RPMI7951 (cell line): Measurements from ENCODE around the gene MSLN. TPM values are rescaled to one million over a fixed set of nuclear protein-coding genes. Genes with fewer than 3 reads are reported as not detected.
A peak's percentile ranks its signal among the peaks of the same experiment; 100 is the strongest.
"Not testable (repeated sequence)": the region's sequence is repeated elsewhere in the genome, so short reads cannot be mapped to it uniquely, and the experiment has no call there.

Source experiments
- DNase-seq: peaks from one replicate; pipeline ENCODE4 v3.0.0-alpha.2; 2012; ENCODE audit warnings: low read depth
- total RNA-seq: library from RNA; depleted of rRNA; stranded (reverse); fragments of >200 nt; shearing (Covaris generic); gene quantifications from 2 replicates; pipeline ENCODE4 v1.2.3, GENCODE V29; 2014

The MSLN gene
- total RNA-seq, 1 experiment from 2014 or later: not detected

DNA sequence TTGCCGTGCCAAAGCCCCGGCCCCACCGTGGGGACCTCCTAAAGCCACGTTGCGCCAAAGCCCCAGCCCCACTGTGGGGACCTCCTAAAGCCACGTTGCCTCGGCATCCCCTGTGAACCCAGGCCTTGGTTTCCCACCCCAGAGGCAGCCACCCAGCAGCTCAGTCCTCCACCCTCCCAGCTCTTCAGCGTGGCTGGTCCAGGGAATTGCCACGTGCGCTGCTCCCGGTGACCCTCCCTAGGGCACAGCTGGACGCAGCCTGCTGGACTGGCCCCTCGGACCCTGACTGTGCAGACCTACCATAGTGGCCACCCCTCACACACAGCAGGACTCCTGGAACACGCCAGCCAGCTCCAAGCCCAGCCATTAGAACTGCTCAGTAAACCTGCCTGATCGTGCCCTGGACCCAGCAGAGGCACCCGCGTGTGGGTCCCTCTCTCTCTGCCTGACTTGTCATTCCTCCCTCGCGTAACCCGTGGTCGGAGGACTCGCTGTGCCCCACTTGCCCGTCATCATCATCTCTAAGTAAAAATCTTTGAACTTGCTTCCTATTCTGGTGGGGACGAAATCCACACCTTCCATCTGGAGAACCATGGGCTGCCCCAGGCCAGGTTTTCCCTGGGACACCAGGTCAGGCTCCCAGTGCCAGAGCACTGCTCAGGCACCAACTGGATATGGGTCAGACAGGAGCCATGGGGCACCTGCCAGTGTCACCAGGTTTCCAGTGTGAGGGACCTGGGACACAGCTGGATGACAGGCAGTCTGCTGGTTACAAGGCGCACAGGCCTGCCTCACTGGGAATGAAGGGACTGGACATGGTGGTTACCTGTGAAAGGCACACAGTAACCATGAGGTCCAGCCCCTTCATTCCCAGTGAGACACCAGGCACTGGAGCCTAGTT, 25.3 kb upstream of the MSLN start:
- no peak for DNase-seq

DNA sequence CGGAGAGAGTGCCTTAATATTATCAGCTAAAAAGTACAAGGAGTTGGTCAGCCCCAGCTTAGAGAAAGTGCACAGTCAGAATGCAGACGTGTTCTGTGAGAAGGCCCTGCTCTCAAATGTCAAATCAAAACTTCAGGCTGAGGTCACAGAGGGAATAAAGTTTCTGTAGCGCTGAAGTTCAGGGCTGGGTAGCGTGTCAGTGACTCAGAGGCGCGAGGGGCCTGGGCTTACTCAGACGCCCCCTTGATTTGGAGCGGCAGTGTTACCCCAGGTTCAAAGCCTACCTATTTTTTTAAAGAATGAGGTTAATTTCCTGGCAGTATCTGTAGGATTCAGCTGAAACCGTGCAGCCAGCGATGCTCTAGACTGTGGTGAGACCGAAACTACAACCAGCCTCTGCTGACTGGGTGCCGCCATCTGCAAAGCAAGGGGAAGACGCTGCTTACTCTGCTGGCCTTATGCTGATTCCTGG, 24.5 kb upstream of the MSLN start:
- no peak for DNase-seq

DNA sequence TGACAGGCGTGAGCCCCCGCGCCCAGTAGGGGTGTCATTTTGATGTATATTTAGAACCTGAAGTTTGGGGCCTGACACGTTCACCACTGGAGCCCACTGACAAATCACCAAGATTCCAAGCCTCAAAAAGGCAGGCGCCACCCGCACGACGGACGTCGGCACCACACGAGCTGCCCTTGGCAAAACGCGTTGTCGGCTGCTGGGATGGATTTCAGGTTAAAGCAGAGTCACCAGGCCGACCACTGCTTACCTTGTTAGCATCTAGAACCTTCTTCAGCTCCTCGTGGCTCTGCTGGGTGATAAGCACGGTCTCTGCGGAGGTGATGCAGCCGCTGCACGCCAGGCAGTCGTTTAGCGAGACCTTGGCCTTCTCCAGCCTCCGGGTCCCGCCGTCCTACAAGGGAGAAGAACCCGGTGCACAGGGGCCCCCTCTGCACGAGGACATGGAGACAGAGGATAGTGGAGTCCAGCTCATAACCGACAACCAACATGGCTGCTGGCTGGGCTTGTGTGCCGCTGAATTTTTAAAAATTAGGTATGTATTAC, 23.5 kb upstream of the MSLN start:
- DNase-seq: no peak

DNA sequence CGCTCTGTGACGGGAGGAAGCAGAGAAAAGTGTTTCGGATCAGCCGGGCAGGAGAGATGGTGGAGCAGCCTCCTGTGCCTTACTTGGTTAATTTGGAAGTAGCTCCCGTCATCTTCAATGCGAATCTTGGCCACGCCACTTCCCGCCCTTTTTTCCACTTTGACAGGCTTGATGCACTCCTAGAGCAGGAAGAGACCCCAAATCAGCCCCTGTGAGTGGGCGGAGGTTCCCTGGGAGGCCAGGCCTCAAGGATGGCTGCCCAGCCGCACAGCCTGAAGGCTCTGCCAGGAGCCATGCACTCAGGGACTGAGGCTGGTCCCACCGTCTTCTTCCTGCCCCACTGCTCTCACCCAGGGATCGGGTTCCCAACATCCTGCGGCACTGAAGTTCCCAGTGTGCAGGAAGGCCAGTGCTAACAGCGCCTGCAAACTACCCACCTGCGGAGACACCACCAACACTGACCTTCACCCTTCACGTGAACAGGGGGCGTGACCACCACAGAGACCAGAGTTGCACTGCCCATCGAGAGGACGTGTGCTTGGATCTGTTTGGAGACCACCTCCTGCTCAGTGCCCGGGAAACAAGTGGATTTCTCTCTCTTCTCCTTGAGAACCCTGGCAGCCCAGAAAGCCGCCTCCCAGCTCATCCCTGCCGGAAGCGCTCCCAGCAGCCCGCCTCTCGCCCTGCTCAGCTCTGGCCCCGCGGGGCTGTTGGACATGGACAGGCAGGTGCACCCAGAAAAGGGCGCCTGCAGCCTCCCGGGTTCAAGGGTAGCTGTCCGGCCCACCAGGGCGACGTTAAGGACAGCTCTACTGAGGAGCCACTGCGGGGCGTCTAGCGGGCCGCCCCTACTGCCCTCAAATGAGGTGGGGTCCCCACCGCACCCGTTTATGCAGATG, 20.7 kb upstream of the MSLN start:
- no peak for DNase-seq

DNA sequence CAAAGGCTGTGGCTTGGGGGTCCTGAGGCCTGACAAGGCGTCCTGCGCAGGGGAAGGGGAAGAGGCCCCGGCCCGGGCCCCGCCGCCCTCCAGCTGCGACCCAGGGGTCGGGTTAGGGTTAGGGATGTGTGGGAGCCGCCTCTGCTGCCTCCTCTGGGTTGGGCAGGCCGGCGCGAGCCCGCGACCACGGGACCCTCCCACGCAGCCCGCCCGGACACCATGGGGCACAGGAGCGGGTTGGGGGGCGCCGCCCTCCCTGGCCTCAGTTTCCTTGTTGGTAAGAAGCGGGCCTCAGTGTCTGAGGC, 20.1 kb upstream of the MSLN start:
- no peak for DNase-seq

DNA sequence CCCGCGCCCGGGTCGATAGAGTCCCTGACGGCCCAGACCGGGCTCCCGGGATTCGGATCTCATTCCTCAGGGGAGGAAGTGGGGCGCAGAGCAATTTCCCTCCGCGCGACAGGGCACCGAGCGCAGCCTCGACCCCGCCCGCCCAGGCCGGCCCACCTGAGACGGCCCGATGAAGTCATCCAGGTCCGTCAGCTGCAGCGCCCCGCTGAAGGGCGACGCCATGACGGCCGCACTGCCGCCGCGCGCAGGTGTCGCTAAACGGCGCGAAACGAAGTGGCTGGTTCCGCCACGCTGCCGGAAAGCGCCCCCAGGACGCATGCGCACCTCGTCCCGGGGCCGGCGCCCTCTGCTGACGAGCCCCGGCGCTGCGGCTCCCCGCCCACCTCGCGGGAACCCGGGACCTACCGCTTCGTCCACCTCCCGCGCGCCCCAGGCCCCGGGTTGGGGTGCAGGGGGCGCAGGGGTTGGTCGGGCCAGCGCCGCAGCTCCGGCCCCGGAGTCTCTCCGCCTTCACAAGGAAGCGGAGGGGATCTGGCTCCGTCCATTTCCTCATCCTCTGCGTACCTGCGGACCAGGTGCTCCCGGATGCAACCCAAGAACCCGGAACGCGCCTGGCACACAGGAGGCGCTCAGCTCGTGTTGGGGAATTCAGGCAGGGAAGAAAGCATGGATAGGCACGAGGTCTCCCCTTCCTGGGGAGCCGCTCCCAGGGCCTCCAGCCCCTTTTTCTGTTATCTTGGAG, 19.6 kb upstream of the MSLN start, which contains the start of gene CIAO3:
Gene CIAO3, minus strand, starts transcription at position 234 of the 742 bp plus-strand sequence. Its CDS starts 12 bp downstream, at position 222.
- DNase-seq: peak; percentile 82

DNA sequence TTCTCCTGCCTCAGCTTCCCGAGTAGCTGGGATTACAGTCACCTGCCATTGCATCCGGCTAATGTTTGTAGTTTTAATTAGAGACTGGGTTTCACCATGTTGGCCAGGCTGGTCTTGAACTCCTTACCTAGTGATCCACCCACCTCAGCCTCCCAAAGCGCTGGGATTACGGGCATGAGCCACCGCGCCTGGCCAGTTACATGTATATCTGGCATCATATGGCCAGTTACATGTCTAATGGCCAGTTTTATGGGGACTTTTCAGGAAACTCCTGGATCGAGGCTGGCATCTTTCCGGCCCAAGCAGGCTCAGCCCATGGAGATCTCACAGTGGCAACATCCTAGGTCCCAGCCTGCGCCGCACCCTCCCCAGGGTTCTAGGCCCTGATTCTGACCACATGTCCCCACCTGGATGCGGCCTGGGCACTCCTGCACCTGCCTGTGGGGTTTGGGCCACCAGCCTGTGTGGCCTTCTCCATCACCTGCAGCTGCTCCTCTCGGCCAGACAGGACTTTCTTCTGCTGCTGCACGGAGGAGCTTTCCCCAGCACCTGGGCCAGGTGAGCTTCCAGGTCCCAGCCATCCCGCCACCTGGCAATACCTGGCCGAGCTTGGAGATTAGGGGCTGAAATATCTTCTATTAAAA, 18.4 kb upstream of the MSLN start:
- no peak for DNase-seq

DNA sequence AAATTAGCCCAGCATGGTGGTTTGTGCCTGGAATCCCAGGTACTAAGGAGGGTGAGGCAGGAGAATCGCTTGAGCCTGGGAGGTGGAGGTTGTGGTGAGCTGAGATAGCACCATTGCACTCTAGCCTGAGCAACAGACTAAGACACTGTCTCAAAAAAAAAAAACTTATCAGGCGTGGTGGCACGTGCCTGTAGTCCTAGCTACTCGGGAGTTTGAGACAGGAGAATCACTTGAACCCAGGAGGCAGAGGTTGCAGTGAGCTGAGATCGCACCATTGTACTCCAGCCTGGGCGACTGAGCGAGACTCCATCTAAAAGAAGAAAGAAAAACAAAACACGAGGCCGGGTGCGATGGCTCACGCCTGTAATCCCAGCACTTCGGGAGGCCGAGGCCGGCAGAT, 17.6 kb upstream of the MSLN start:
- DNase-seq: not testable (repeated sequence)

DNA sequence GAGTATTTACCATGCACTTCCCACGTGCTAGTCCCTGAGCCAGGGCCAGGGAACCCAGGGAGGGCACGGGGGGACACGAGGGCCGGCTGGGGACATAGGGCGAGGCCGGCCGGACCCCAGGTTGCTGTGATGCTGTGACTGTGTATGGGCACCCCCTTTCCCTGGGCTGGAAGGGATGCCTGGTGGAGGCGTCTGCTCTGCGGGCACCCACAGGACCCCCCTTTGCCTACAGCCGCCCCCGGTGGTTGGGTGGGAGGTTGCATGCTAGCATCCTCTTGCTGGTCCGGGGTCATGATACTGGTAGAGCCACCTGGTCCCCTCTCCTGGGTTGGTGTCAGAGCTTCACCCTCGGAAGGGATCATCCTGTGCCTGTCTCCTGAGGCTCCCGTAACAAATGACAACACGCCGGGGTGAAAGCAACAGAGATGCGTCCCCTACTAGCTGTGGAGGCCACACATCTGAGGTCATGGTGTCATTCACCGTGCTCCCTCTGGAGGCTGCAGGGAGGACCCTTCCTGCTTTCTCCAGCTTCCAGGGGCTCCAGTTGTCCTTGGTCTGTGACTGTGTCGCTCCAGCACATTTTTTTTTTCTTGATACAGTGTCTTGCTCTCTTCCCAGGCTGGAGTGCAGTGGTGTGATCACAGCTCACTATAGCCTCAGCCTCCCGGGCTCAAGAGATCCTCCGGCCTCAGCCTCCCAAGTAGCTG, 16.6 kb upstream of the MSLN start:
- no peak for DNase-seq

DNA sequence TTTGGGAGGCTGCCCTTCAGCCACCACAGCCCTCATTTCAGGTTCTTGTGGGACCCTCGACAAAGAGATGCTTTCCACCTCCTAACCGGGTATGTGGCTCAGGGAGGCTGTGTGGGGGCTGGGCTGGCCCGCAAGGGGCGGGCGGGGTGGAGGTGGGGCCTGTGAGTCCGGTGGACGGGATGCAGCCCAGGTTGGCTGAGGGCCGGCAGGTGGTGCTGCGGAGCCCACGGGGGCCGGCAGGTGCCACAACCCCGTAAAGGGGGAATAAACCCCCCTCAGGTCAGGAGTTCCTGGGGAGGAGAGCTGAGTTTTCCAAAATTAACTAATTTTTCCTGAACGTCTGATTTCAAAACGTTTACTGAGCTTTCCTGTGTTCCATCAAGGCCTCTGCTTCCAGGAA, 14.8 kb upstream of the MSLN start:
- DNase-seq: no peak

DNA sequence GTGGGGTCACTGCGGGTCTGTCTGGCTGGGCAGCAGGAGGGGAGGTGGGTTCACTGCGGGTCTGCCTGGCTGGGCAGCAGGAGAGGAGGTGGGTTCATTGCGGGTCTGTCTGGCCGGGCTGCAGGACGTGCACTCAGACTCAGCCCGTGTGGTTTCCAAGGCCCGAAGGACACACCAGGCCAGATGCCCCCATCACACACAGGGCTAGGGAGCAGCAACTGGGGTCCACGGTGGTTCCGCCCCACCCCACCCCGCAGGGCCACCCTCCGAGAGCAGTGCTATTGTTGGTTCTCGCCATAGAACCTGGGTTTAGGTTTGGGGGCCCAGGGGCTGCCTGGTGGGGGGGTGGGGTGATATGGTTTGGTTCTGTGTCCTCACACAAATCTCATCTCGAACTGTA, 13.9 kb upstream of the MSLN start:
- DNase-seq: no peak

DNA sequence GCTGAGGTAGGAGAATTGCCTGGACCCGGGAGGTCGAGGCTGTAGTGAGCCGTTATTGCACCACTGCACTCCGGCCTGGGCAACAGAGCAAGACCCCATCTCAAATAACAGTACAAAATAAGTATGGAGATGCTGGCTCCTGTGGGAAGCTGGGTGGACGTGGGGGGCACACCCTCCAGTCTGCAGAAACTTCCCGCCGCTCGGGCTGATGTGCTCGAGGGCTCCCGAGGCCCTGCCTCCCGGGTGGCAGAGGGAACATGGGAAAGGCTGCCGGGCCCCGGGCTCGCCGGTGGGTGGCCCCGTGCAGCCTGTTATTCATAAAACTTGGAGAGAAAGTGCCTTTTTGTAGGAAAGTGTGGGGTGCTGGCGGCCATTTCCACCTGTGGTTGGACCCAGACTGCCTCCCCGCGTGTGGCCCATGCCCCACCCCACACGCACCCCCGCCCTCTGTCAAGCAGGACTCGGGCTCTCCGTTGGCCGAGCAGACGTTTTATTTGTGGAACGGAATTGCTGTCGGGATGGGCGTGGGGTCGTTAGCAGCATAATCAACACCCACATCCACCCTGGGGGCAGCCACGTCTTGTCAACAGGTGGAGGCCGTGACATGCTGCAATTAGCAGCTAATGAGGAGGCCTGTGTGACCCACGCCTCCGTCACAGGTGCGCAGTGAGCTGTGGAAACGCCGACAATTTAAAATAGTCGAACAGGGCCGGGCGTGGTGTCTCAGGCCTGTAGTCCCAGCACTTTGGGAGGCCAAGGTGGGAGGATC, 12.4 kb upstream of the MSLN start:
- DNase-seq: no peak

DNA sequence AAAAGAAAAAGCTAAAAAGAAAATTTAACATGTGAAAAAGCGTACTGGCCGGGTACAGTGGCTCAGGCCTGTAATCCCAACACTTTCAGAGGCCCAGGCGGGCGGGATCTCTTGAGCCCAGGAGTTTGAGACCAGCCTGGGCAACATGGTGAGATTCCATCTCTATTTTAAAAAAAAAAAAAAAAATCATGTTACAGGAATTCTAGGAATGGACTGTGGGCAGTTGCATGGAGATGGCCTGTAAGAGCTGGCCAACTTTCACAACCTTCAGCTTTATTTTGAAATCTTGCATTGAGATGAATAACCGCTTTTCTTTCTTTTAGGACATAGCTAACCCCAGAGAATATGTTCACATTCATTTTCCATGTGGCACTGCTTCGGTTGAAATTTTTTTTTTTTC, 11.5 kb upstream of the MSLN start:
- no peak for DNase-seq

DNA sequence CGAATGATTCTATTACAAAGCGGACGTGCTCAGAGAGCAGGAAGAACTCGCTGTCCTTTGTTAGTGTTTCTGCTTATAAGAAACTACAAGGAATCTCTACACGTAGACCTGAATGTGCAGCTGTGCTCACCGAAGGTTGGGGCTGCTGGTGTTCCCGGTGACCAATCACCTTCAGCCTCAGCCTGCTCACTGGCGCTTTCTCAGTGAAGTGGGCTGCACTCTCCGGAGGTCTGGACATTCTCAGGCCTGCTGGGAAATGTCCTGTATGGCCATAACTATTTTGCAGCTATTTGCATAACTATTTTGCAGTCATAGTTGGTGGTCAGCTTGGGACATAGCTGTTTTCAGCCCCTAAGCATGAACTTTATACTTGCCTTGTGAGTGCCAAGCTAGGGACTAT, 10.0 kb upstream of the MSLN start:
- no peak for DNase-seq

DNA sequence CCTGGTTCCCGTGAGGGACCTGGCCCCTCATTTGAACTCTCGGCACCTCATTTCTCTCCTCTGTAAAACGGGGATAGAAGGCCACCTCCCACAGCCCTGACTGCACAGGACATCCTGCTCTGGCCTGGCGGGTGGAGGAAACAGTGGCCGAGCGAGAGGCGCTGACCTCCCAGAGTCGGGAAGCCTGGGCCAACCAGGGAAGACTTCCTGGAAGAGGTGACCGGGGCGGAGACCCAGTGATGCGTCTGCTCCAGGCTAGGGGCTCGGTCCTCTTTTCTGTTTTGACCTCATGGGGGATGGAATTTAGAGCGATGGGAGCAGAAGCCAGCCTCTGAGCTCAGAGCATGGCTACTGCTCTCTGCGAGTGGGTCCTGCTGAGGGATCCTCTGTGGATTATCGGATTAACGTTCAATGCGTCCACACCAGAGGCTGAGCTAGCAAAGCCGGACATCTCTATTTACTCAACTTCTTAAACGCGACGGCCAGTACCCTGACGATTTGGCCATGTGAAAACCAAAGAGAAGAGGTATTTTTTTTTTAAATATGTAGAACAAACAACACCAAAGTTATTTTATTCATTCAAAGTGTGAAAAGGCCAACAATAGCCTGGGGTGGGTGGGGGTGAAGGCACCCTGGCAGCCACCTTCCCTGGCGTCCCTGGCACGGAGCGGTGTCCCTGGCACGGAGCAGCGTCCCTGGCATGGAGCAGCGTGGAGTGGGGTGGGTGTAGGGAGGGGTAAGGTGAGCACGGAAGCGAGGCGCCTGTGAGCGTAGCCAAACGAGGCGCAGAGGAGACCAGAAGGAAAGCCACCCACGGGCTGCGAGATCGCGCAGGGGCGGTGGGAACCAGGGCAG, 9.2 kb upstream of the MSLN start:
- DNase-seq: no peak

DNA sequence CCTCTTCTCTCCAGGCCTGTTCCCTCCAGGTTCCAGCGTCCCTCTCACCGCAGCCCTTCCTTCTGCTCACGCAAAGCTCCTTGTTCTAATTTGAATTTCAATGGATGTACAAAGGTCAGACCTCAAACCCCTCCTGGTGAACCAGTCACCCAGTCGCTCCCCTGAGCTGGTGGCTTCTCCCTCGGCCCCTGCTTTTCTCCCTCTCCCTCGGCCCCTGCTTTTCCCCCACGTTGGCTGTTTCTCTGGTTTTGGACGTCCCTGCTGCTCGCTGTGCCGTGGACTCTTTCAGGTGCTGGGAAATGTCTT, 8.6 kb upstream of the MSLN start:
- DNase-seq: no peak

DNA sequence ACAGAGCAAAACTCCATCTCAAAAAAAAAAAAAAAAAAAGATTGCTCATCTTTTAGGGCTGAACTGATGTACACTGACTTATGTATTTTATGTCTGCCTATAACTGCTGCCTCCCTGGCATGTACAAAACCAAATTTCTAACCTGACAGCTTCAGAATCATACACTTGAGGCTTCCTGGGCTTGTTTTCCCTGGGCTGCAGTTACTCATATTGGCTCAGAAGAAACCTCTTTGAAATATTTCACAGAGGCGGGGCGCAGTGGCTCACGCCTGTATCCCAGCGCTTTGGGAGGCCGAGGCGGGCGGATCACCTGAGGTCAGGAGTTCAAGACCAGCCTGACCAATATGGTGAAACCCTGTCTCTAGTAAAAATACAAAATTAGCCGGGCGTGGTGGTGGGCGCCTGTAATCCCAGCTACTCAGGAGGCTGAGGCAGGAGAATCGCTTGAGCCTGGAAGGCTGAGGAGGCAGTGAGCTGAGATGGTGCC, 6.4 kb upstream of the MSLN start:
- DNase-seq: not testable (repeated sequence)

DNA sequence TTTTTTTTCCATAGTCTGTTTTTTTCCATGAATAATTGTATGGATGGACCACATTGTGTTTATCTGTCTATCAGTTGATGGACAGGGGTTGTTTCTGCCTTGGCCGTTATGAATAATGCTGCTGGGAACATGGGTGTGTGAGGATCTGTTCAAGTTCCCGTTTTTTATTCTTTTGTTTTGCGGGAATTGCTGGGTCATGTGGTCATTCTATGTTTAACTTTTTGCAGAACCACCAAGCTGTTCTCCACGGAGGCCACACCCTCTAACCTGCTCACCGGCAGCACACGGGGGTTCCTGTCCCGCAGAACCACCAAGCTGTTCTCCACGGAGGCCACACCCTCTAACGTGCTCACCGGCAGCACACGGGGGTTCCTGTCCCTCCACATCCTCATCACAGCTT, 5.9 kb upstream of the MSLN start:
- DNase-seq: no peak

DNA sequence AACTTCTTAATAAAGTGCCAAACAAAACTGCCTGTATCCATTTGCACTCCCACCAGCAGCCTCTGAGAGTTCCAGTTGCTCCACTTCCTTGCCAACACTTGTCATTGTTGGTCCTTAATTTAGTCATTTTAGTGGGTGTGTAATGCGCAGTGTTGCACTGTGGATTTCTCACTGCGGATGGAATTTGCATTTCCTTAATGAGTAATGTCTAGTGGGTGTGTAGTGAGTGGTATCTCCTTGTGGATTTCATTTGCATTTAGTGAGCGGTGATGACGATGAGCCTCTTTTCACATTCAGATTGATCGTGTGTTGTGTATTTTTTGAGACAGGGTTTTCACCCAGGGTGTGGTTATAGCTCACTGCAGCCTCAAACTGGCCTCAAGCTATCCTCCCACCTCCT, 4.1 kb upstream of the MSLN start:
- DNase-seq: no peak
